Measurements from ENCODE around the gene CST11.

The CST11 gene

DNA sequence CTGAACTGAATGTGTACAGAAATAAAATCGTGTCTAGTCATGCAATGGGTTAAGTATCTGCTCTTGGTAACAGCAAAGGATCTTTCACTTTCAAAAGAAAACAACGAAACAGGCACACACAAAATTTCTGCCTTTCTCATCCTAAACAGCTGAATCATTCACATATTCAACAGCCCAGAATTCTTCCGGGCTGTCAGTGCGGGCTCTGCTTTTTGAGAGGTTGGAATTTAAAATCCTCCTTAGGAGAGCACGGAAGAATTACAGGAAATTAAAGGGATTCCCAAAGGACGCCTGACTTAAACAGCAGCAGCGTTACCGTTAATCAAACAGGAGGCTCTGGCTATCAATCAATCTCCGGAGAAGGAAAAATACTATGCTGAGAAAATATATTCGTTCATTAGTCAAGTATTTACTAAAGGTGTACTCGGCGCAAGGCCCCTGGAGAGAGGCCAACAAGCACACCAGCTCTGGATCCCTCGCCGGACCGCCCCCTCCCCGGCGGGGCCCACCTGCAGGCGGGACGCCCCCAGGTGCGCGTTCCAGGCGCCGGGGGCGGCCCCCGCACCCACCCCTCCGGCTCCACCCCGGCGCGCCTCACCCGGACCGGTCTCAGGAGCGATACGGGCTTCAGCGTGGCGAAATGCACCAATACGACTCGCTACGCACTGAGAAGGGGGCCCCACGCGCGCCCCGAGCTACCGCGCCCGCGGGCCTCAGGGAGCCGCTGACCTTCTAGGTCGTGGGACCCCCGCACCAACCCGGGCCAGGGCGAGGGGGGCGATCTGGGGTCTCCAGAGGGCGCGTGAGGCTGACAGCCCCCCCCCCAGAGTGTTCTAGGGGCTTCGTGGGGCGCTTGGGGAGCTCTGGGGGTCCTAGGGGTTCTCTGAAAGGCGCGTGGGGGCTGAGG, 32.4 kb downstream of the CST11 start:
- peak; percentile 67 for DNase-seq

DNA sequence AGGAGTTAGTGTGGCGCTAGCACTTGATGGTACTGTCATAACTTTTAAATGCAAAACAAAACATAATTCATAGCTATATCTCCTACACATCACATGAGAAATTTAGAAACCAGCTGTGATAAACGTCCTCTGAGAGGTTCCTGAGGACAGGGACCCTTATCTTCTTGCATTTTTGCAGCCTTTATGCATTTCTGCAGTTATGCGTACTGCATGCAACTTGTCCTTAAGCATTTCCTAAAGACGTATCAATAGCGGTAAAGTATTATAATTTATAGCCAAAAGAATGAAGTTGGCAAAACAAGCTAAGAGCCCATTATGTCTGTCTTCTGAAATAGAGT, 33.0 kb downstream of the CST11 start:
- DNase-seq: no peak

DNA sequence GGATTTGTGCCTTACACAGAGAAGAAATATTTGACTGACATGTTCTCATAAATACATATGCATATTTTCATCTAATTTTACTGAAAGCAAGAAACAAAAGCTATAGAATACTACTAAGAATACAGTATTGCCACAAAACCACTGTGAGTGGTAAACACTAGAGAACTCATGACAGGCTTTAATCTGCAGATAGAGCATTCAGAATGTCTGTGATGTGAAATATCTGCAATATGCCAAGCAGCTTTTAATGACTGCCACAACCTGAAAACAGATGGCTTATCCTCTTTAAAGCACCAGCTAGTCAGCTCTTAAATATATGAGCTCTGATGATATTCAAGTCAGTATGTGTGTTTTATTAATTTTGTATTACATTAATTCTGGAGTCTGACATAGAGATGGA, 34.8 kb downstream of the CST11 start:
- DNase-seq: no peak

DNA sequence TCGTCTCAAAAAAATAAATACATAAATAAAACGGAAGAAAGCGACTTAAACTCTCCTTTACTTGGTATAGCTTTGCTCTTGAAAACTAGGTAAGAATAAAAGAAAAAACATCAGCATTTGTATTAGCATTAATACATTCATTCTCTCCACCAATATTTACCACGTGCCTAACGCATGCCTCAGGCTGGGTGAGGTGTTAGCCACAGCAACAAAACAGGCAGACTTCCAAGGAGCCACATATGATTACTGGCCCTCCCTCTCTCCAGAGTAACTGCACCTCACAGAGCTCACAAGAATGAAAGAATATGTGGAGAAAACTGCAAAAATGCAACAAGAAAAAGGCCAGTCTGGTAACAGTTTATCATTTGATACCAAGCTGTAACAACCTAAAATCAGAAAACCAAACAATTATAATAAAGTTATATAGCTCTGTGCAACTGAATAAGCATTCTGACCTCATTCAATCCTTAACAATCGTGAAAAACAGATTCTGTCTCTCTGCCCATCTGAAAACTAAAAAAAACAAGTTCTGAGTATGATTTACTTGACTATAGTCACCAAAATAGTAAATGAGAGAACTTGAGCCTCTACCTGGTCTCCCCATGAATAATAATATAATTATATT, 36.6 kb downstream of the CST11 start:
- DNase-seq: peak; percentile 23

DNA sequence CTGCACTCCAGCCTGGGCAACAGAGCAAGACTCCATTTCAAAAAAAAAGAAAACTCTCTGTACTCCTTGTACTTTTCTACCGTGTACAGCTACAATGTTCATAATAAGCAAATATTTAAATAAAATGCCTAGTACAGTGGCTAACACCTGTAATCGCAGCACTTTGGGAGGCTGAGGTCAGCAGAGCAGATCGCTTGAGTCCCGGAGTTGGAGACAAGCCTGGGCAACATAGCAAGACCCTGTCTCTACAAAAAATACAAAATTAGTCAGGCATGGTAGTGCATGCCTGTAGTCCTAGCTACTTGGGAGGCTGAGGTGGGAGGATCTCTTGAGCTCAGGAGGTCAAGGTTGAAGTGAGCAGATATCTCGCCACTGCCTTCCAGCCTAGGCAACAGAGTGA, 37.1 kb downstream of the CST11 start:
- DNase-seq: no peak

DNA sequence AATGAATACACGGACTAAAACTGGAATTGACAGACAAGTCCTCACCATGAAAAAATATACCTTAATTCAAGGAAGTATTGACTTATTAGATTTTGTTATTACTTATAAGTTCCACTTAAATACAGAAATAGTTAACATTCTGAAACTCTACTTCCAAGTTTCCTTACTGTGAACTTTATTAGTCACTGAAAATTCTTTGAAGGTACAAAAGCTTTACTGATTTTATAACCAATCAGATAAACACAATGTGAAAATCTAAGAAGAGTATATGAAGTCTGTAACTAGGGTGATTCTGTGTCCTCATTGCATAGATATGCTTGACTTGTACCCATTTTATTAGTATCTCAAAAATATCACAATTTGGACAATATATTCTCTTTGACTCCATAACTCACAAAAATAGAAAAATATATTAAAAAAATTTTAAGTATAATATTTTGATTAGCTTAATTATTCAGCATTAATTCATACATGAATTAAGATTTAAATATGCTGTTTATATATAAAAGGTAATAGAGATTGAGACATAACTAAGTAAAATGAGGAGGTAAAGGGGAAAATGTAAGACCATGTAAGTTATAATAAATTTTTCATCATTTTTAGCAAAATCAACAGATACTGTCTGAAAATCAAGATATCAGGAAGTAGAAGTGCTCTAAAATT, 38.0 kb downstream of the CST11 start:
- DNase-seq: no peak

DNA sequence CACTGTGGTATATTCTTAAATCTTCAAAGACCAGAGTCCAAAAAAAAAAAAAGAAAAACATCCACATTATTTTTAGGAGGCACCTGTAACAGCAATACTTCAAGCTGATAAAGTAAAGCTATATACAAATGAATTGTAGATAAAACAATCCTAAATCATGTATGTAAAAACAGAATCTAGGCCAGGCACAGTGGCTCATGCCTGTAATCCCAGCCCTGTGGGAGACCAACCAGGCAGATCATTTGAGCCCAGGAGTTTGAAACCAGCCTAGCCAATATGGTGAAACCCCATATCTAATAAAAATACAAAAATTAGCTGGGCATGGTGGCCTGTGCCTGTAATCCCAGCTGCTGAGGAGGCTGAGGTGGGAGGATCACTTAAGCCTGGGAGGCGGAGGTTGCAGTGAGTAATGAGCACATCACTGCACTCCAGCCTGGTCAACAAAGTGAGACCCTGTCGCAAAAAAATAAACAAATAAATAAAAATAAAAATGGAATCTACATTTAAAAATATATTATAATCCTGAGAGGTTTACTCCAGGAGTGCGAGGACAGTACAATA, 38.7 kb downstream of the CST11 start:
- DNase-seq: no peak

DNA sequence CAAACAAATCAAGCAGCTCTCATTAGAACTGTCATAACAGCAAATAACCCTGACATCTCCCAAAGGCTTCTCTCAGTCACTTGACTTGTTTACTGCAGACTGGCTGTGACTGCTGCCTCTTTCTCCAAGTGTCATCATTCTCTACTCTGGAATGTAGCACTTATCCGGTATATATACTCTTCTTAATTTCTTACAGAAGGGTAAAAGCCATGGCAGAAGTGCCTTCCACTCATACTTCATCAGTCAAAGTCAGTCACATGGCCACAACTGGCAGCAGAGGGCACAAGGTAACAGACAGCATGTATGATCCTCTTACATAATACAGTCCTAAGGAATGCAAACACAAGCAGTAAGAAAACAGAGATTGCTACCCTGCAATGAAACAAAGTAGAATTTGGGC, 40.6 kb downstream of the CST11 start:
- DNase-seq: peak; percentile 65

DNA sequence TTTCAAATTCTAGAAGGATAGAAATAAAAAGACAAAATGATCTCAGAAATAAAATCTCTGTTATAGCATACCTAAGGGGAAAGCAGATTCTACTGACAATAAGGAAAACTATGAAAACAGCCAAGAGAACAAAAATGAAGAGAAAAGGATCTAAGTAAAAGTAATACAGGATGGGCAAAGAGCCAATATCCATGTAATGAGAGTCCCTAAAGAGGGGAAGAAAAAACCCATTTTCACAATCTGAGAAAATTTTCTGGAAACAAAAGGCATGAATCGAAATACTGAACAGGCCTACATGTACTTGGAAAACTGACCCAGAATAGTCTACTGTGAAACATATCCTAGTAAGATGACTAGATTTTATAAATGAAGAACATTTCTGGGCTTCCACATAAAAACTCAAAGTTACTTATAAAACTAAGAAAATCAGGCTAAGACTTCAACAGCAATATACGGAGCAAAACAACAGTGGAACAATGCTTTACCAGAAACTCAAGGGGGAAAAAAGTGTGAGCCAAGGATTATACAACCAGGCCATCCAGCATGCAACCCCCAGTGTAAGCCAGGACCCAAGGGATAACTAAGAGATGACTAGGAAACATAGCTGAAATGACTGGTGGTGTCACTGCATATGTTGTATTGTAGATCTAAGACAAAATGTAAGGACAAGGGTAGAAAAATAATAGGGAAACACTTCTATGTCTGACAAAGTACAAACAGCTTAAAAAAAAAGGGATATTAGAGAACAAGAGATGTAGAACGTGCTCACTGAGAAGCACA, 41.6 kb downstream of the CST11 start:
- DNase-seq: peak; percentile 16

DNA sequence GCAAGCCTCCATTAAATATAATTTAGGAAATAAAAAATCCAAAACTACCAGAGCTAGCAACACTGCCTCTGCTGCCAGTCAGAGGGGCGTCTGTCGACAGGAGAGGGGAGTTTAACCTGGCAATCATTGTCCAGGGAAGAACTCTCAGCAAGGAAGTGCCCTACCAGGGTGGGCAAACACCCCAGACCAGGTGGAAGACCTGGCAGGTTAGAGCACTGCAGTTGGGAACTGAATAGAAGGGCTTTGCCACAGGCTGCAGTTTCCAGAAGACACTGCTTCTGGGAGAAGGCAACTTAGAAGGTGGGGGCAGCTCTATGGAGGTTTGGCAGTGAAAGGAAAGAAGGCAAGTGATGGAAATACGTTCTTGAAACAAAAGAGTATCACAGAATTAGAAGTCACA, 42.9 kb downstream of the CST11 start:
- no peak for DNase-seq

DNA sequence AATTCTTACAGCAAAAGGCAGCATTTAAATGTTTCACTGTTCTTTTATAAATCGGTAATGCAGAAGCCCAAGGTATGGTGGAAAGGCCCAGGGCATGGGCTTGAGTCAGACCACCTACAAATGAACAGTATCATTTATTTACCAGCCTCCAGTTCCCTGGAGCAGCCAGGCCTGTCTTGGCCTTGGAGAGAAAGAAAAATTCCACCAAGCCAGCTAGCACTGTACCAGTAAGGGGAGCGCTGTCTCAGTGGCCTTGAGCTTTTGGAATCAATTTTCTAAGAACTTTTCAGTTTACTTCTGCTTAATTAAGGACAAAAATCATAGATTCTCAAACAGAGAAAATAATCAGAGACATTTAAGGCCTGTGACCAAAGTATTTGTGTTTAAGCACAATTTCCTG, 43.7 kb downstream of the CST11 start:
- DNase-seq: no peak

DNA sequence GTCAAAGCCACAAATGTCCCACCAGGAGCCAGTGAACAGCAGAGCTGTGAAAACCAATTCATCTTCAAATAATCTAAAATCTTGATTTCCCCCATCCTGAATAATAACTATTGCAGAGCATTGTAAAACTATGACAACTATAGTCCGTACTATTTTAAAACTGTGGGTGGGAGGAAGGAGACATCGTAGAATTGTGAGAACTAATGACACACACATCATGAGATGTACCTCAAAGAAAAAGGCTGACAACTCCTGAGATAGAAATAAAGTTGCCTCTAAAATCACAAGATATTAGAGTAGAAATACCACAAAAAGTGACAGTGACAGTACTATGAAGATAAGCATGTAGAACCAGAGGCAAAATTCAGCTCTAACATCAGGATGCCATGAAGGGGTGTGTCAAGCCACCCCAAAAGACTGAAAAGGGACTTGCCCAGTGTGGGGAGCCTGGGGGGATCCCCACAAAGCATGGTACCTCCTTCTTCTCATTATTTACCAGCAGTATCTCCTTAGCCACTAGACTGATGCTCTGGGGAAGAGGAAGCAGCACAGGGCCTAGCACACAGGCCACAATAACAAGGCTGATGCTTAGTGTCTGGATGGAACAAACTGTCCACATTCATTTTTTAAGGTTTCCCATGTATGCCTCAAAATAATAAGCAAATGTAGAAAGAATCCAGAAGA, 44.8 kb downstream of the CST11 start:
- no peak for DNase-seq

DNA sequence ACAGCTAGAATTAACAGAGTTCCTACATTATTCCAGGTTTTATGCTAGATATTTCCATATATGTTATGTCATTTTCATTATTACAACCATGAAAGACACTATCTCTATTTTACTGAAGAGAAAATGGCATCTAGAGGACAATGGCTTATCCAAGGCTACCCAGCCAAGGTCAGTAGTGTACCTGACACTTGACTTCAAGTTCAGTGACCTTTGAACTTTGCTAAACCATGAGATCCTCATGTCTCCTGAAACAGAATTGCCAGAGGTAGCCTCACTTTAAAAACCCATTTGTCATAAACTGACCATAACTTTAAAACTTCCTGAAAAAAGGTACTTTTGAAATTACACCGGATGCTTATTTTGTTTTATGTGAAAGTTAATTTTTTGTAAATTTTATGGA, 45.8 kb downstream of the CST11 start:
- no peak for DNase-seq

DNA sequence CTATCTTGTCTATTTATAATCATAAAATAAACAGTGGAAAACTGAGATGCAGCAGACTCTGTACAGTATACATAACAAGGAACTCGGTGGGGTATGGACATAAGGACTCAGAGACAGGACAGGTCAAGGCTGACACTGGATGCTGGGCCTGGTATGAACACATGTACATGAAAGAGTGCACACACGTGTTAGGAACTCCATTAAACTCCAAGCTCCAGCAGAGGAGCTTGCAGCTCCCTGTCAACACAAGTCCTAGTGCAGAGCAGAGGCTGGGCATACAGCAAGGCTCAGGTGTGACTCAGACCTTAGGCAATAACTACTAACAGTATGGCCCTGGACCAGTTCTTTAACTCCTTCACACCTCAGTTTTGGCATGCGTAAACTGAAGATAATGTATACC, 48.5 kb downstream of the CST11 start:
- no peak for DNase-seq

DNA sequence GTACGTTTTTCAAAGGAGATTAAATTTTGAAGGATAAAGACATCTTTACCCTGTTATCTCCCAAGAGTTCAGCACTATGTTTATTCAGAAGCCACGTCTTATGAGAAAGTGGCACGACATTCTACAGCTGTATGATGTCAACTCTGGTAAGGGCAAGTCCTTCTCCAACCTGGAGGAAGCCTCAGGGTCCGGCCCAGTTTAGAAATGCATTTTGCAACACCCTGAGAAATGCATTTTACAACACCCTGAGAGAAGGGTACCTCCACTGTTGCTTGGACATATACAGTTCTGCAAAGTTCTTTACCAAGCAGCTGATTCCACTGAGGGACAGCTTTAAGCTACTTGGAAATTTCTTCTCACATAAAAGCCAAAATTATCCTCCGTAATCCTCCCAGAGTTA, 48.9 kb downstream of the CST11 start:
- no peak for DNase-seq

DNA sequence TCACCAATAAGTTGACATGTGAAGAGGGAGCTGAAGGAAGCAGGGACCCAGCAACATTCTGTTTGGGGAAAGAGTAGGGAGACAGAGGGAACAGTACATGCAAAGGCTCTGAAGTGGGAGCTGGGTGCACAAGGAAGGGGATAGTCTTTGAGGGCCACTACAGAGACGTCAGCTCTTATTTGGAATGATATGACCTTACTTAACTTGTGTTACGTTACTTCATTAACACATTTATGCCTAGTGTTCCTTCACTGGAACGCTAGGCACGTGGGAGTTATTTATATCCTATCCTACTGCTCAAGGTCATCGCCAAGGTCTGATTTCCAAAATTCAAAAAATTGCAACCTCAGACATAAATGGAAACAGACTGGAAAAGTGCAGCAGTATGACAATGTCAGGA, 51.6 kb downstream of the CST11 start:
- DNase-seq: no peak

All from fibroblast of skin of abdomen (primary cell).